ENCODE results near the gene MARK4. TPM values are rescaled to one million over a fixed set of nuclear protein-coding genes. Genes with fewer than 3 reads are reported as not detected.

The MARK4 gene
- total and polyA plus RNA-seq, 12 donors, result 5.6 to 53.3 (median 26.6) TPM

- no peak overlapping the region for H3K27ac ChIP-seq
- DNase-seq, result no peak
- H3K36me3 ChIP-seq (replicated peaks in 1 of 2), result peaks cover 0 to 13% of the 10 kb centered on the region in 2 donors
- intact Hi-C loops (cut with DNase I), result no loop called here
- H3K4me1 ChIP-seq (replicated peaks in 1 of 2), result no peaks in the 10 kb centered on the region
- H3K9me3 ChIP-seq (replicated peaks in 1 of 3), result no peaks in the 10 kb centered on the region
- H3K27me3 ChIP-seq, result peaks cover 4% of the 10 kb centered on the region
- no peak overlapping the region for H3K4me3 ChIP-seq
- WGBS, 4 donors, result 57 to 73% (median 69%) methylated on average over 3 to 23 of the region's 23 CpGs
- no peak for TF ChIP-seq CTCF (IDR thresholded peaks at IDR 0.05)
- TF ChIP-seq POLR2A (IDR thresholded peaks at IDR 0.05), result no peak
Measured at GRCh38 chr19:45348367-45349125, 97.5 kb downstream of the MARK4 start.

- H3K27ac ChIP-seq, result no peak overlapping the region
- H3K9me3 ChIP-seq (replicated peaks in 1 of 3), result no peaks in the 10 kb centered on the region
- no peaks in the 10 kb centered on the region for H3K4me1 ChIP-seq (replicated peaks in 1 of 2)
- intact Hi-C loops (cut with DNase I), result no loop called here
- no peak overlapping the region for H3K4me3 ChIP-seq
- TF ChIP-seq POLR2A (IDR thresholded peaks at IDR 0.05), result no peak
- TF ChIP-seq CTCF (IDR thresholded peaks at IDR 0.05), result no peak
- peaks cover 0 to 18% of the 10 kb centered on the region in 2 donors for H3K36me3 ChIP-seq (replicated peaks in 1 of 2)
- peaks cover 4% of the 10 kb centered on the region for H3K27me3 ChIP-seq
- DNase-seq, result no peak
- WGBS, 4 donors, result 34 to 58% (median 48%) methylated on average over 3 of the region's 3 CpGs
Measured at GRCh38 chr19:45349126-45349415, 98.0 kb downstream of the MARK4 start.

GRCh38 chr19:45349430-45349941 is 98.4 kb downstream of the MARK4 start:
- TF ChIP-seq POLR2A (IDR thresholded peaks at IDR 0.05) (no peak), CTCF (IDR thresholded peaks at IDR 0.05) (no peak)
- H3K27ac ChIP-seq, result no peak overlapping the region
- no peaks in the 10 kb centered on the region for H3K9me3 ChIP-seq (replicated peaks in 1 of 3)
- intact Hi-C loops (cut with DNase I), result no loop called here
- no peaks in the 10 kb centered on the region for H3K4me1 ChIP-seq (replicated peaks in 1 of 2)
- H3K36me3 ChIP-seq (replicated peaks in 1 of 2), result peaks cover 0 to 20% of the 10 kb centered on the region in 2 donors
- DNase-seq, result no peak
- peaks cover 4% of the 10 kb centered on the region for H3K27me3 ChIP-seq
- 87 to 89% (median 87%) methylated on average over 10 to 17 of the region's 17 CpGs for WGBS, 4 donors
- no peak overlapping the region for H3K4me3 ChIP-seq

GRCh38 chr19:45350477-45351058 is 99.5 kb downstream of the MARK4 start:
- TF ChIP-seq CTCF (IDR thresholded peaks at IDR 0.05) (no peak), POLR2A (IDR thresholded peaks at IDR 0.05) (no peak)
- no peaks in the 10 kb centered on the region for H3K9me3 ChIP-seq (replicated peaks in 1 of 3)
- peaks cover 4% of the 10 kb centered on the region for H3K27me3 ChIP-seq
- no peak overlapping the region for H3K27ac ChIP-seq
- no peaks in the 10 kb centered on the region for H3K4me1 ChIP-seq (replicated peaks in 1 of 2)
- 88 to 97% (median 90%) methylated on average over 6 to 17 of the region's 17 CpGs for WGBS, 4 donors
- intact Hi-C loops (cut with DNase I), result loop anchor here in 1 of 2 donors (10.0 kb wide), 1 partner anchor 336 kb away; no protein-coding TSS in a partner anchor
- no peak for DNase-seq
- H3K4me3 ChIP-seq, result no peak overlapping the region
- H3K36me3 ChIP-seq (replicated peaks in 1 of 2), result peaks cover 0 to 24% of the 10 kb centered on the region in 2 donors

Measured in adrenal gland (tissue), 12 donors.